OCI-LY1 (cell line): ENCODE results near the gene RYR3.

Source experiments
- H2AFZ ChIP-seq: fragments of 200-600 bp; sonication (generic), shearing (Covaris generic); 2 replicates; pipeline ENCODE4 v1.6.0; 2014; ENCODE audit warnings: antibody characterized with exemption, mild to moderate bottlenecking, low read length
- H3F3A ChIP-seq: fragments of 200-600 bp; sonication (generic), shearing (Covaris generic); 2 replicates; pipeline ENCODE4 v1.6.0; 2014; ENCODE audit warnings: mild to moderate bottlenecking, antibody characterized with exemption, low read length, moderate library complexity; ENCODE audit not compliant: insufficient read depth
- H3K27ac ChIP-seq: fragments of 200-600 bp; sonication (generic); 2 replicates; pipeline ENCODE4 v1.5.1; 2014; ENCODE audit warnings: low read length, mixed run types, mild to moderate bottlenecking, low read depth; ENCODE audit not compliant: poor library complexity, severe bottlenecking
- H3K27me3 ChIP-seq: fragments of 200-600 bp; sonication (generic); 2 replicates; pipeline ENCODE4 v1.6.0; 2014; ENCODE audit warnings: antibody characterized with exemption, mild to moderate bottlenecking, low read length, moderate library complexity; ENCODE audit not compliant: insufficient read depth
- H3K36me3 ChIP-seq: fragments of 200-600 bp; sonication (generic); 2 replicates; pipeline ENCODE4 v1.6.1; 2014; ENCODE audit warnings: mild to moderate bottlenecking, antibody characterized with exemption, low read length, moderate library complexity, mixed read lengths; ENCODE audit not compliant: insufficient read depth
- H3K4me1 ChIP-seq: fragments of 200-600 bp; sonication (generic); 2 replicates; pipeline ENCODE4 v1.5.1; 2014; ENCODE audit warnings: mild to moderate bottlenecking, low read length, moderate library complexity; ENCODE audit not compliant: insufficient read depth, severe bottlenecking
- H3K4me2 ChIP-seq: fragments of 200-600 bp; sonication (generic), shearing (Covaris generic); 2 replicates; pipeline ENCODE4 v1.6.1; 2014; ENCODE audit warnings: low read length
- H3K4me3 ChIP-seq: fragments of 200-600 bp; sonication (generic); 2 replicates; pipeline ENCODE4 v1.5.1; 2014; ENCODE audit warnings: low read length, low read depth, mild to moderate bottlenecking, mixed read lengths; ENCODE audit not compliant: poor library complexity, severe bottlenecking
- H3K79me2 ChIP-seq: fragments of 200-600 bp; shearing (Covaris generic); 2 replicates; pipeline ENCODE4 v1.6.1; 2016; ENCODE audit warnings: mixed run types, low read length, mixed read lengths; ENCODE audit not compliant: insufficient read depth
- H3K9ac ChIP-seq: fragments of 200-600 bp; sonication (generic), shearing (Covaris generic); 2 replicates; pipeline ENCODE4 v1.6.1; 2014; ENCODE audit warnings: mild to moderate bottlenecking, low read length, mixed read lengths
- H3K9me2 ChIP-seq: fragments of 200-600 bp; sonication (generic), shearing (Covaris generic); 2 replicates; pipeline ENCODE4 v1.6.1; 2014; ENCODE audit warnings: low read depth, mild to moderate bottlenecking, low read length, mixed read lengths
- H3K9me3 ChIP-seq: fragments of 200-600 bp; shearing (Covaris generic); 2 replicates; pipeline ENCODE4 v1.6.1; 2014; ENCODE audit warnings: low read length, mixed read lengths
- H4K20me1 ChIP-seq: fragments of 200-600 bp; sonication (generic), shearing (Covaris generic); 2 replicates; pipeline ENCODE4 v1.6.0; 2016; ENCODE audit warnings: mild to moderate bottlenecking, low read length; ENCODE audit not compliant: insufficient read depth
- EZH2 ChIP-seq: fragments of 200-600 bp; sonication (generic), shearing (Covaris generic); IDR thresholded peaks from 2 replicates; pipeline ENCODE4 v1.8.0; 2017; ENCODE audit warnings: borderline replicate concordance, mixed run types, mild to moderate bottlenecking, antibody characterized with exemption, low read length, moderate library complexity, mixed read lengths
- TF ChIP-seq, protein P1 (sequence below): fragments of 200-600 bp; sonication (generic), shearing (Covaris generic); IDR thresholded peaks from 2 replicates; pipeline ENCODE4 v1.5.1; 2017; ENCODE audit warnings: mild to moderate bottlenecking, antibody characterized with exemption, low read length, moderate library complexity, mixed read lengths

The RYR3 gene

DNA sequence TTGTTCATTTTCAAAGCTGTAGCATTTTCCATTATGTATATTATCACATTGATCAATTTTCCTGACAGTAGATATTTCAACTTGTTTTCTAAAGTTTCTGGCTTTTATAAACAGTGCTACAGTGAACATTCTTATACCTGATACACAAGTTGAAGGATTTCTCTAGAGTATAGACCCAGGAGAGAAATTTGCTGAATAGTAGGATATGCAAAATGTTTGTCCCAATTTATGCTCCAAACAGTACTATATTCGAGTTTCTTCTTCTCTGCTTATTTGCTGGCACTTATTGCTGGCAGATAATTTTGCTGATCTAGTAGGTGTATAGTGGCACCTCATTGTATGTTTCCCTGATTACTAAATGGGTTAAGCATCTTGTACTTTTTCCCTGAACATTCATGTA lies 540.3 kb downstream of the RYR3 start:
- H3K27ac ChIP-seq, result no peak overlapping the region
- H3K9me3 ChIP-seq, result no peaks in the 10 kb centered on the region
- H3K4me3 ChIP-seq, result no peak overlapping the region
- no peak overlapping the region for H2AFZ ChIP-seq
- H3F3A ChIP-seq, result no peaks in the 10 kb centered on the region
- no peaks in the 10 kb centered on the region for H3K36me3 ChIP-seq
- no peaks in the 10 kb centered on the region for H3K79me2 ChIP-seq
- H3K4me2 ChIP-seq, result no peak overlapping the region
- H3K27me3 ChIP-seq, result no peaks in the 10 kb centered on the region
- H3K9me2 ChIP-seq, result no peaks in the 10 kb centered on the region
- H4K20me1 ChIP-seq, result no peaks in the 10 kb centered on the region
- TF ChIP-seq, protein P1, sequence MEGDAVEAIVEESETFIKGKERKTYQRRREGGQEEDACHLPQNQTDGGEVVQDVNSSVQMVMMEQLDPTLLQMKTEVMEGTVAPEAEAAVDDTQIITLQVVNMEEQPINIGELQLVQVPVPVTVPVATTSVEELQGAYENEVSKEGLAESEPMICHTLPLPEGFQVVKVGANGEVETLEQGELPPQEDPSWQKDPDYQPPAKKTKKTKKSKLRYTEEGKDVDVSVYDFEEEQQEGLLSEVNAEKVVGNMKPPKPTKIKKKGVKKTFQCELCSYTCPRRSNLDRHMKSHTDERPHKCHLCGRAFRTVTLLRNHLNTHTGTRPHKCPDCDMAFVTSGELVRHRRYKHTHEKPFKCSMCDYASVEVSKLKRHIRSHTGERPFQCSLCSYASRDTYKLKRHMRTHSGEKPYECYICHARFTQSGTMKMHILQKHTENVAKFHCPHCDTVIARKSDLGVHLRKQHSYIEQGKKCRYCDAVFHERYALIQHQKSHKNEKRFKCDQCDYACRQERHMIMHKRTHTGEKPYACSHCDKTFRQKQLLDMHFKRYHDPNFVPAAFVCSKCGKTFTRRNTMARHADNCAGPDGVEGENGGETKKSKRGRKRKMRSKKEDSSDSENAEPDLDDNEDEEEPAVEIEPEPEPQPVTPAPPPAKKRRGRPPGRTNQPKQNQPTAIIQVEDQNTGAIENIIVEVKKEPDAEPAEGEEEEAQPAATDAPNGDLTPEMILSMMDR, result no peak
- TF ChIP-seq EZH2, result no peak
- no peak overlapping the region for H3K9ac ChIP-seq
- H3K4me1 ChIP-seq, result no peaks in the 10 kb centered on the region

DNA sequence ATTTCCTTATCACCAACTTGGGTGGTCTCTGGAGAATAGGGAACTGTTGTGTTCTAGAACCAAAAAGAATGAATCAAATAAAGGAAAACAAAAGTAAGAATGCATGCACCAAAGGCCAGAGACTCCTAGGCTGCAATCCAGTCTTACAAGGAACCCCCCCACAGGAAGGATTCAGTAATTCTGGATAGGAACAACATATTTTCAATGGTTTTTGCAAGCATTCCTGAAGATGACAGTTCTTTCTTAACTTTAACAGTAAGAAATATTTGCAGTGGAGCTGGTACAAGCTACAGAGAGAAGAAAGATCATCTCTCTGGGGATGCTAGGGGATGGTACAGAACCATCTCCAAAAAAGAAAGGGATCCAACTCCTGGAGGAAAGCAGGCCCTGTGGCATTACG lies 541.3 kb downstream of the RYR3 start:
- Histone ChIP-seq H3K4me2 (no peak overlapping the region), H2AFZ (no peak overlapping the region), H3K36me3 (no peaks in the 10 kb centered on the region), H4K20me1 (no peaks in the 10 kb centered on the region), H3K79me2 (no peaks in the 10 kb centered on the region), H3K9me3 (no peaks in the 10 kb centered on the region), H3K4me3 (no peak overlapping the region), H3F3A (no peaks in the 10 kb centered on the region), H3K9ac (no peak overlapping the region), H3K27me3 (no peaks in the 10 kb centered on the region), H3K4me1 (no peaks in the 10 kb centered on the region), H3K27ac (no peak overlapping the region), H3K9me2 (no peaks in the 10 kb centered on the region)
- TF ChIP-seq, protein P1, result no peak
- TF ChIP-seq EZH2, result no peak

DNA sequence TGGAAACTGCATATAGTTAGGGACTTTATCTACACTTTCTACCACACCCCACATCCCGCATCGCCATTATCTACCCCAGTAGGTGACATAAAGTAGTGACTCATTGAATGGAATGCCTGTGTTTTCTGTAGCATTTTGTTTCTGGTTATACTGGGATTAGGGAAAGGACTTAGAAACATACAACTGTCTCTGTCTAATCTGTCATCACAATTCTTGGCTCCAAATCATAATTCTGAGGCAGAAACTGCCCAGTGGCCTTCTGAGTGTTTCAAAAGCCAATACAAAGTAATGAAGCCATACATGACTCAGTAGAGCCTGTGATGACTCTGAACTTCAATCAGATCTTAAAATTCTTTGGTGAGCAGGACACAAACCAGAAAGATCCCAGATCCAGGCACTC lies 541.8 kb downstream of the RYR3 start:
- Histone ChIP-seq H3K36me3 (no peaks in the 10 kb centered on the region), H3K79me2 (no peaks in the 10 kb centered on the region), H3F3A (no peaks in the 10 kb centered on the region), H3K4me3 (no peak overlapping the region), H2AFZ (no peak overlapping the region), H3K9me3 (no peaks in the 10 kb centered on the region), H3K27ac (no peak overlapping the region), H3K4me1 (no peaks in the 10 kb centered on the region), H3K9ac (no peak overlapping the region), H3K9me2 (no peaks in the 10 kb centered on the region), H4K20me1 (no peaks in the 10 kb centered on the region), H3K4me2 (no peak overlapping the region), H3K27me3 (no peaks in the 10 kb centered on the region)
- TF ChIP-seq EZH2, result no peak
- TF ChIP-seq, protein P1, result no peak
